ENCODE results near the gene RNF220.

RNF220 gene

GRCh38 chr1:44673675-44674112 lies 268.6 kb downstream of the RNF220 start:
- Mint-ChIP-seq H3K36me3 (ENCODE audit: insufficient read depth) (peaks cover 9% of the 10 kb centered on the region), H3K27ac (peak overlapping the region; percentile 74 to 88), H3K4me1 (ENCODE audit: low read depth in 2 of 2) (peaks cover 14 to 17% of the 10 kb centered on the region in 2 donors), H3K27me3 (no peaks in the 10 kb centered on the region), H3K4me3 (peak overlapping the region; percentile 83 to 88), H3K9me3 (no peaks in the 10 kb centered on the region)
- ATAC-seq (replicated peaks), result no peak
- DNase-seq, result no peak

- Mint-ChIP-seq H3K27me3 (no peaks in the 10 kb centered on the region), H3K36me3 (ENCODE audit: insufficient read depth) (peaks cover 9% of the 10 kb centered on the region), H3K4me3 (peak within 1 kb of the TSS; percentile 83 to 88), H3K9me3 (no peaks in the 10 kb centered on the region), H3K27ac (peak within 1 kb of the TSS; percentile 74 to 88), H3K4me1 (ENCODE audit: low read depth in 2 of 2) (peaks cover 14 to 17% of the 10 kb centered on the region in 2 donors)
- ATAC-seq (replicated peaks) (peak; percentile 91), DNase-seq (peak; percentile 95 to 96 (median 95))
Observed at GRCh38 chr1:44674113-44675000, 269.3 kb downstream of the RNF220 start, which contains the start of the genes ARMH1 and TMEM53. Gene ARMH1, plus strand, starts transcription at chr1:44674714. Its CDS starts 14,984 bp downstream, at chr1:44689698. Gene TMEM53, minus strand, starts transcription at chr1:44674481. Its CDS starts 90 bp downstream, at chr1:44674391.

- peaks cover 9% of the 10 kb centered on the region for H3K36me3 Mint-ChIP-seq (ENCODE audit: insufficient read depth)
- H3K27ac Mint-ChIP-seq, result no peak overlapping the region
- no peaks in the 10 kb centered on the region for H3K27me3 Mint-ChIP-seq
- no peak for DNase-seq
- no peak for ATAC-seq (replicated peaks)
- peaks cover 14 to 17% of the 10 kb centered on the region in 2 donors for H3K4me1 Mint-ChIP-seq (ENCODE audit: low read depth in 2 of 2)
- H3K9me3 Mint-ChIP-seq, result no peaks in the 10 kb centered on the region
- H3K4me3 Mint-ChIP-seq, result peak overlapping the region in 1 of 2 donors; percentile 83
Observed at GRCh38 chr1:44675186-44675585, 270.1 kb downstream of the RNF220 start.

GRCh38 chr1:44676484-44677200 lies 271.6 kb downstream of the RNF220 start:
- no peak for ATAC-seq (replicated peaks)
- DNase-seq, result no peak
- H3K9me3 Mint-ChIP-seq, result no peaks in the 10 kb centered on the region

GRCh38 chr1:44677201-44677766 lies 272.2 kb downstream of the RNF220 start:
- H3K27ac Mint-ChIP-seq, result no peak overlapping the region
- peaks cover 6% of the 10 kb centered on the region for H3K36me3 Mint-ChIP-seq (ENCODE audit: insufficient read depth)
- DNase-seq (no peak), ATAC-seq (replicated peaks) (no peak)
- peaks cover 8 to 12% of the 10 kb centered on the region in 2 donors for H3K4me1 Mint-ChIP-seq (ENCODE audit: low read depth in 2 of 2)
- H3K9me3 Mint-ChIP-seq, result no peaks in the 10 kb centered on the region
- no peak overlapping the region for H3K4me3 Mint-ChIP-seq
- no peaks in the 10 kb centered on the region for H3K27me3 Mint-ChIP-seq

More at GRCh38 chr1:44676484-44677200, 271.6 kb downstream of the RNF220 start:
- Mint-ChIP-seq H3K4me1 (ENCODE audit: low read depth in 2 of 2) (peaks cover 11 to 17% of the 10 kb centered on the region in 2 donors), H3K36me3 (ENCODE audit: insufficient read depth) (peaks cover 9% of the 10 kb centered on the region), H3K27ac (no peak overlapping the region), H3K27me3 (no peaks in the 10 kb centered on the region), H3K4me3 (no peak overlapping the region)

- Mint-ChIP-seq H3K4me1 (ENCODE audit: low read depth in 2 of 2) (peaks cover 8 to 12% of the 10 kb centered on the region in 2 donors), H3K27ac (no peak overlapping the region), H3K4me3 (no peak overlapping the region), H3K9me3 (no peaks in the 10 kb centered on the region), H3K36me3 (ENCODE audit: insufficient read depth) (peaks cover 6% of the 10 kb centered on the region), H3K27me3 (no peaks in the 10 kb centered on the region)
- DNase-seq, result no peak
- no peak for ATAC-seq (replicated peaks)
Observed at GRCh38 chr1:44678120-44678519, 273.1 kb downstream of the RNF220 start.

GRCh38 chr1:44678626-44679025 lies 273.6 kb downstream of the RNF220 start:
- ATAC-seq (replicated peaks), result no peak
- no peak for DNase-seq
- no peak overlapping the region for H3K4me3 Mint-ChIP-seq
- H3K9me3 Mint-ChIP-seq, result no peaks in the 10 kb centered on the region
- H3K4me1 Mint-ChIP-seq (ENCODE audit: low read depth in 2 of 2), result peaks cover 6 to 9% of the 10 kb centered on the region in 2 donors
- no peaks in the 10 kb centered on the region for H3K27me3 Mint-ChIP-seq
- H3K36me3 Mint-ChIP-seq (ENCODE audit: insufficient read depth), result peaks cover 6% of the 10 kb centered on the region
- no peak overlapping the region for H3K27ac Mint-ChIP-seq

- no peaks in the 10 kb centered on the region for H3K27me3 Mint-ChIP-seq
- H3K4me1 Mint-ChIP-seq (ENCODE audit: low read depth in 2 of 2), result peaks cover 4 to 7% of the 10 kb centered on the region in 2 donors
- no peaks in the 10 kb centered on the region for H3K9me3 Mint-ChIP-seq
- peaks cover 2% of the 10 kb centered on the region for H3K36me3 Mint-ChIP-seq (ENCODE audit: insufficient read depth)
- no peak overlapping the region for H3K4me3 Mint-ChIP-seq
- ATAC-seq (replicated peaks) (no peak), DNase-seq (no peak)
- no peak overlapping the region for H3K27ac Mint-ChIP-seq
Observed at GRCh38 chr1:44679468-44679867, 274.4 kb downstream of the RNF220 start.

- no peak for ATAC-seq (replicated peaks)
- H3K36me3 Mint-ChIP-seq (ENCODE audit: insufficient read depth), result no peaks in the 10 kb centered on the region
- H3K27ac Mint-ChIP-seq, result no peak overlapping the region
- H3K4me1 Mint-ChIP-seq (ENCODE audit: low read depth in 2 of 2), result no peaks in the 10 kb centered on the region
- H3K27me3 Mint-ChIP-seq, result no peaks in the 10 kb centered on the region
- DNase-seq, result no peak
- no peak overlapping the region for H3K4me3 Mint-ChIP-seq
- no peaks in the 10 kb centered on the region for H3K9me3 Mint-ChIP-seq
Observed at GRCh38 chr1:44681905-44682882, 277.1 kb downstream of the RNF220 start.

GRCh38 chr1:44682883-44683265 lies 277.8 kb downstream of the RNF220 start:
- Mint-ChIP-seq H3K4me1 (ENCODE audit: low read depth in 2 of 2) (no peaks in the 10 kb centered on the region), H3K27ac (no peak overlapping the region), H3K9me3 (no peaks in the 10 kb centered on the region), H3K36me3 (ENCODE audit: insufficient read depth) (no peaks in the 10 kb centered on the region), H3K4me3 (no peak overlapping the region), H3K27me3 (no peaks in the 10 kb centered on the region)
- no peak for DNase-seq
- ATAC-seq (replicated peaks), result no peak

- no peaks in the 10 kb centered on the region for H3K9me3 Mint-ChIP-seq
- no peaks in the 10 kb centered on the region for H3K27me3 Mint-ChIP-seq
- H3K4me1 Mint-ChIP-seq (ENCODE audit: low read depth in 2 of 2), result no peaks in the 10 kb centered on the region
- H3K4me3 Mint-ChIP-seq, result no peak overlapping the region
- DNase-seq (no peak), ATAC-seq (replicated peaks) (no peak)
- no peak overlapping the region for H3K27ac Mint-ChIP-seq
- no peaks in the 10 kb centered on the region for H3K36me3 Mint-ChIP-seq (ENCODE audit: insufficient read depth)
Observed at GRCh38 chr1:44684525-44684924, 279.5 kb downstream of the RNF220 start.

- Mint-ChIP-seq H3K9me3 (no peaks in the 10 kb centered on the region), H3K27me3 (no peaks in the 10 kb centered on the region), H3K4me3 (no peak overlapping the region), H3K36me3 (ENCODE audit: insufficient read depth) (no peaks in the 10 kb centered on the region), H3K4me1 (ENCODE audit: low read depth in 2 of 2) (no peaks in the 10 kb centered on the region), H3K27ac (no peak overlapping the region)
- ATAC-seq (replicated peaks) (no peak), DNase-seq (no peak)
Observed at GRCh38 chr1:44685218-44685617, 280.2 kb downstream of the RNF220 start.

Measured in effector memory CD8-positive, alpha-beta T cell (primary cell).